ENCODE measurements around the gene ETV6. TPM values are rescaled to one million over a fixed set of nuclear protein-coding genes. Genes with fewer than 3 reads are reported as not detected.

The ETV6 gene
- total RNA-seq, 3 donors from 2014 or later: 46.7 to 58.0 (median 57.5) TPM

DNA sequence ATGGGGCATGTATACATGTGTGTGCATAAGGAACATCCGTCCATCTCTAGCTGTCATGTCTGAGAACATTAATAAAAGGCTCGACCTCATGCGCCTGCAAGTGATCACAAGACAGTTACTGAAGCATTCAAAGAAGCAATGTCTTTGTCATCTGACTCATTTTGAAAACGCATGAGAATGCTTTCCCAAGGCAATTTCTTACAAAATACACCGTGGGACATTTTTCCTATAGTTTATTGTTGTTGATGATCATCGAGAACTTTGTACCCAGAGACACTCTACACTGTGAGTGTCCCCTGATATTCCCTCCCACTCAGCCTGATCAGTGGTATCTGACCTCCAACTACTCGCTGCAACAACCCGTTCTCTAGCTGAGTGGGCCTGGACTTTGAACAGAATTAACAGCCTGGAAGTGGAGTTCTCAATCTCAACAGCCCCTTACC lies 68.1 kb downstream of the ETV6 start:
- no peak overlapping the region for H3K4me3 Mint-ChIP-seq
- H3K36me3 Mint-ChIP-seq (ENCODE audit: insufficient read depth): peaks cover 46% of the 10 kb centered on the region
- H3K9me3 Mint-ChIP-seq: no peaks in the 10 kb centered on the region
- H3K4me1 Mint-ChIP-seq (ENCODE audit: low read depth): peaks cover 59% of the 10 kb centered on the region
- no peak for DNase-seq
- no peak for ATAC-seq
- no peaks in the 10 kb centered on the region for H3K27me3 Mint-ChIP-seq (ENCODE audit: low read depth)

- H3K4me1 Mint-ChIP-seq (ENCODE audit: low read depth): peaks cover 53% of the 10 kb centered on the region
- H3K9me3 Mint-ChIP-seq: no peaks in the 10 kb centered on the region
- no peak for ATAC-seq
These were observed 68.6 kb downstream of the ETV6 start for GRCh38 chr12:11718105-11718504.

DNA sequence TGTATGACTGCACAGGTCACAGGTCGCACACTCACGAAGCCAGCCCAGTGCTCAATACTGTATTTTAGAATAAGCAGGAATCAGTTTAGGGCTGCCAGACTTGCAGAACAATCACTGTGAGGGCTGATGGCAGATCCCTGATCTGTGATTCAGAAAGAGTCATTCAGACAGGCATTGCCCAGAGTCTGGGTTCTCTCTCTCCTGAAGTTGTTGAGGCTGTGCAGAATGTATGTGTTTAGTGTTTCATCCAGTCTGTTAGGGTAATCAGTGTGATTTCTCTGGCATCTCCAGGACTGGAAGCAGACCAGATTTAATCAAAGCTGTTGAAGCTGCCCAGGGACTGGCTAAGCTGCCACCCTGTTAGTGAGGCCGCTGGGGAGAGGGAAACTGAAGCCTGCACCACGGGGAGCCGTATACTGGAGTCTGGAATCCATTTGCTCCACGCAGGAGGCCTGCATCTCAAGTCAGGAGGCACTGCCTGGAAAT lies 69.3 kb downstream of the ETV6 start:
- peaks cover 51% of the 10 kb centered on the region for H3K4me1 Mint-ChIP-seq (ENCODE audit: low read depth)
- no peak overlapping the region for H3K4me3 Mint-ChIP-seq
- ATAC-seq (no peak), DNase-seq (no peak)
- H3K36me3 Mint-ChIP-seq (ENCODE audit: insufficient read depth): peaks cover 36% of the 10 kb centered on the region
- no peaks in the 10 kb centered on the region for H3K27me3 Mint-ChIP-seq (ENCODE audit: low read depth)
- no peaks in the 10 kb centered on the region for H3K9me3 Mint-ChIP-seq

More at GRCh38 chr12:11718105-11718504, 68.6 kb downstream of the ETV6 start:
- Mint-ChIP-seq H3K4me3 (no peak overlapping the region), H3K36me3 (ENCODE audit: insufficient read depth) (peaks cover 41% of the 10 kb centered on the region), H3K27me3 (ENCODE audit: low read depth) (no peaks in the 10 kb centered on the region)
- DNase-seq: no peak

DNA sequence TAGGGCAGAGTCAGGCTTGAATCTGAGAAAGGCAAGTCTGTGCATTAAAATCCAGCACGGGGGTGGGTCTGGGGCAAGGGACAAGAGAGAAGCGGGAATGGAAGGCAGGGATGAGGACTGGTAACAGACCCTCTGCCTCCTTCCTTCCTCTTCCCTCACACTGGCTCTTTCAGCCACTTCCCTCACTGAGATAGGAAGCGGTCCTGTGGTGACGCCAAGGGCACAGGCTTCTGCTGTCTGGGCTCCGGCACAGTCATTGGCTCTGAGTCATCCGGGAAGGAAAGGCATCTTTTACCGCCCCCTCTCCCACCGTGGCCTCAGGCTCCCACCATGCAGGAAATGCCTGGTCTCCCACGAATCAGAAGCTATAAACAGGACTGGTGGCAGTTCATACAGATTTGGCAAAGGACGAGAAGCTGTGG lies 70.2 kb downstream of the ETV6 start:
- no peaks in the 10 kb centered on the region for H3K9me3 Mint-ChIP-seq
- H3K4me1 Mint-ChIP-seq (ENCODE audit: low read depth): peaks cover 53% of the 10 kb centered on the region
- no peaks in the 10 kb centered on the region for H3K27me3 Mint-ChIP-seq (ENCODE audit: low read depth)
- ATAC-seq (peak; percentile 88 to 91), DNase-seq (peak; percentile 40)
- peaks cover 28% of the 10 kb centered on the region for H3K36me3 Mint-ChIP-seq (ENCODE audit: insufficient read depth)
- no peak overlapping the region for H3K4me3 Mint-ChIP-seq

GRCh38 chr12:11722071-11722470 lies 72.6 kb downstream of the ETV6 start:
- Mint-ChIP-seq H3K9me3 (peaks cover 4% of the 10 kb centered on the region), H3K27me3 (ENCODE audit: low read depth) (no peaks in the 10 kb centered on the region), H3K4me3 (no peak overlapping the region), H3K4me1 (ENCODE audit: low read depth) (peaks cover 67% of the 10 kb centered on the region), H3K36me3 (ENCODE audit: insufficient read depth) (peaks cover 19% of the 10 kb centered on the region)
- no peak for DNase-seq
- no peak for ATAC-seq

DNA sequence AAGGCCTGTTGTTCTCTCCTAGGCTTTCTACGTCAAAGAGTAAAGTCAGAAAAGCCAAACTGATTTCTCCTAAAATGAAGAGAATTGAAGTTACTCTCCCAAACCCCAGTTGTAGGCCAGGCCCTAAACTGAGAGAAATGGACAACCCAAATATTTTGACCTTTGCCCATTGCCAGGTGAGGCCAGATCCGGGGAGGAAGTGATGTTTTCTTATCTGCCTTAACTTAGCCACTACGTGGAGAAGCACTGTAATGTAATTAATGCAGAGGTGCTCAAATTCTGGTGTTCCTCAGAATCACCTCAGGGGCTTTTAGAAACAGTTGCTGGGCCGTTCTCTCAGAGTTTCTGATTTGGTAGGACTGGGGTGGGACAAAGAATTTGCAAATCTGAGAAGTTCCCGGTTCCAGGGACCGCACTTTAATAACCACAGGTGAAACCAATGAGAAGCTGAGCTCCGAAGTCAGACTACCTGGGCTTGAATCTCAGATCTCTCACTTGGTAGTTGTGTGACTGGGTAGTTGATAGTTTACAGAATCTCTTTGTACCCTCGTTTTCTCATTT lies 73.2 kb downstream of the ETV6 start:
- H3K36me3 Mint-ChIP-seq (ENCODE audit: insufficient read depth): peaks cover 18% of the 10 kb centered on the region
- H3K4me3 Mint-ChIP-seq: no peak overlapping the region
- peaks cover 67% of the 10 kb centered on the region for H3K4me1 Mint-ChIP-seq (ENCODE audit: low read depth)
- no peak for ATAC-seq
- H3K9me3 Mint-ChIP-seq: peaks cover 4% of the 10 kb centered on the region
- H3K27me3 Mint-ChIP-seq (ENCODE audit: low read depth): no peaks in the 10 kb centered on the region
- DNase-seq: no peak

DNA sequence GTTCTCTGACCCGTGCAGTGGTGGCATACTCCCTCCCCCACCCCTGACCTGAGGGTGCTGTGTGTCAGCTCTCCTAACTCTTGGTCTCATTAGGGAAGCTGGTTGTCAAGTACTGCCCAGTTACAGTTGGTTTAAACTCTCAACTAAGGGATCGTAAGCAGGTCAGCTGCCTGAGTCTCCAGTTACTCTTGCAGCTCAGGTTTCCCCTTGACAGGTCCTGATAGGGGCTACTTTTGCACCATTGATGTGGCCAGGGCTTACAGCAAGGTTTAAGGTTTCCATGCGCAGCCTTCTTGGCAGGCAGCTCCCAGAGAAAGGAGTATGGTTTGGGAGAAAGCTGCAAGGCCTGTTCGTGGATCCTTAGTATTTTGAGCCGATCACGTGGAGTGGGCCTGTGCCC lies 74.5 kb downstream of the ETV6 start:
- peaks cover 13% of the 10 kb centered on the region for H3K36me3 Mint-ChIP-seq (ENCODE audit: insufficient read depth)

GRCh38 chr12:11724888-11725311 lies 75.4 kb downstream of the ETV6 start:
- Mint-ChIP-seq H3K27me3 (ENCODE audit: low read depth) (no peaks in the 10 kb centered on the region), H3K4me3 (no peak overlapping the region), H3K9me3 (peaks cover 4% of the 10 kb centered on the region), H3K4me1 (ENCODE audit: low read depth) (peaks cover 69% of the 10 kb centered on the region), H3K36me3 (ENCODE audit: insufficient read depth) (peaks cover 10% of the 10 kb centered on the region)
- no peak for ATAC-seq
- DNase-seq: no peak

More for the DNA sequence above, 74.5 kb downstream of the ETV6 start:
- H3K27me3 Mint-ChIP-seq (ENCODE audit: low read depth): no peaks in the 10 kb centered on the region
- H3K9me3 Mint-ChIP-seq: peaks cover 4% of the 10 kb centered on the region
- DNase-seq (no peak), ATAC-seq (no peak)
- H3K4me1 Mint-ChIP-seq (ENCODE audit: low read depth): peaks cover 69% of the 10 kb centered on the region
- no peak overlapping the region for H3K4me3 Mint-ChIP-seq

DNA sequence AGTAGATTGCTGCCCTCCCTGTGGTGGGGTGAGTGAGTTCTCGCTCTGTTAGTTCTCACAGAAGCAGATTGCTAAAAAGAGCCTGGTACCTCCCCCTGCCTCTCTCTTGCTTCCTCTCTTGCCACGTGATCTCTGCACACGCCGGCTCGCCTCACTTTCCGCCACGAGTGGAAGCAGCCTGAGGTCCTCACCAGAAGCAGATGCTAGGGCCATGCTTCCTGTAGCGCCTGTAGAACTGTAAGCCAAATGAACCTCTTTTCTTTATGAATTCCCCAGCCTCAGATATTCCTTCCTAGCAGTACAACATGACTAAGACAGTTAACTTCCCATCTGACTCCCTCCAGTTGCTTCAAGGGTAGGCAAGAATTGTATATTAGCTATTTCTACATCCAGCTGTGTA lies 76.2 kb downstream of the ETV6 start:
- ATAC-seq (no peak), DNase-seq (no peak)
- Mint-ChIP-seq H3K27me3 (ENCODE audit: low read depth) (no peaks in the 10 kb centered on the region), H3K4me3 (no peak overlapping the region), H3K9me3 (peaks cover 4% of the 10 kb centered on the region), H3K4me1 (ENCODE audit: low read depth) (peaks cover 72% of the 10 kb centered on the region), H3K36me3 (ENCODE audit: insufficient read depth) (peaks cover 9% of the 10 kb centered on the region)

GRCh38 chr12:11726659-11727058 lies 77.2 kb downstream of the ETV6 start:
- Mint-ChIP-seq H3K27me3 (ENCODE audit: low read depth) (no peaks in the 10 kb centered on the region), H3K36me3 (ENCODE audit: insufficient read depth) (peaks cover 9% of the 10 kb centered on the region), H3K9me3 (peaks cover 4% of the 10 kb centered on the region), H3K4me3 (peak overlapping the region; percentile 55), H3K4me1 (ENCODE audit: low read depth) (peaks cover 75% of the 10 kb centered on the region)
- ATAC-seq: peak; percentile 15 to 21
- DNase-seq: no peak

DNA sequence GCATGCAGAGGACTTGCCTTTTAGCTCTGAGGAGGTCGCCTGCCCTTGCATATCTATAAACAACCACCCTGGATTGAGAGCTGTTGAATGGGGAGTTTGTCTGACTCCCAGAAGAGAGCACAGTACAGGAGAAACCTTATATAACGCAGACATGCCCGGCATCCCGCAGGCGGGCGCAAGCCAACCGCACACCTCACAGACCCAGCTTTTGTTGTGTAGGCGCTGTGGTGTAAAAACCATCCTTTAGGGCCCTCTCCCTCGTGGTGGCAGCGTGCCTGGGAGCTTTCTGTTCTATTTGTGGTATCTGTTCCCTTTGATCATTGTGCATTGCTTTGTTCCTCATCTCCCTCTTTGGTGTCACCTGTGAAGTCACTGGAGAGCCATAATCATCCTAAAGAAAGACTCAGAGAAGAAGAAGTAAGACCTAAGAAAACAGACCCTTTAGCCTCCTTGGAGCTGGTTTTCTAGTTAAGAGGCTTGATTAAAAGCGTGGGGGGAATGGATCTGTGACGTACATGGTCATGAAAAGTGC lies 77.7 kb downstream of the ETV6 start:
- Mint-ChIP-seq H3K36me3 (ENCODE audit: insufficient read depth) (peaks cover 9% of the 10 kb centered on the region), H3K27me3 (ENCODE audit: low read depth) (no peaks in the 10 kb centered on the region), H3K4me3 (peak overlapping the region; percentile 55), H3K9me3 (peaks cover 4% of the 10 kb centered on the region), H3K4me1 (ENCODE audit: low read depth) (peaks cover 79% of the 10 kb centered on the region)
- peak; percentile 38 for DNase-seq
- peak; percentile 67 to 70 for ATAC-seq

- peaks cover 84% of the 10 kb centered on the region for H3K4me1 Mint-ChIP-seq (ENCODE audit: low read depth)
- no peak overlapping the region for H3K4me3 Mint-ChIP-seq
- DNase-seq (no peak), ATAC-seq (no peak)
- H3K36me3 Mint-ChIP-seq (ENCODE audit: insufficient read depth): peaks cover 12% of the 10 kb centered on the region
- H3K27me3 Mint-ChIP-seq (ENCODE audit: low read depth): no peaks in the 10 kb centered on the region
- peaks cover 4% of the 10 kb centered on the region for H3K9me3 Mint-ChIP-seq
These were observed 78.8 kb downstream of the ETV6 start for GRCh38 chr12:11728154-11728755.

DNA sequence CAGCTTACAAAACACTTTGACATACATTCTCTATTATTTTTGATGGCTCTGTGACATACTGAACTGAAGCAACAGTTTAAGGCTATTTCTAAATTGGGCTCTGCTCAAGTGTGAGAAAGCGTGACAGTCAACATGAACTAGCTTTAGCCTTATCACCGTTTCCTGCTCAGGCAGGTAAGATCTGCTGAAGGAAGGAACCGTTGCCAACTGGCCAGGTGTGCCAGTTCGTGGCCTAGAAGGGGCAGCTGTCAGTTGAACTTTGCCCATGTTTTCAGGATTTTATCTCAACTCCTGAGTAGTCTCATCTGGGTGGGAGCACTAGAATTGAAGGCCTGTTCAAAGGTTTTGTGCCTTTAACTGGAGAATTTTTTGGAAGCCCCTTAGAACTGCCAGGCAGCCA lies 79.5 kb downstream of the ETV6 start:
- Mint-ChIP-seq H3K36me3 (ENCODE audit: insufficient read depth) (peaks cover 14% of the 10 kb centered on the region), H3K4me1 (ENCODE audit: low read depth) (peaks cover 83% of the 10 kb centered on the region), H3K4me3 (no peak overlapping the region), H3K27me3 (ENCODE audit: low read depth) (no peaks in the 10 kb centered on the region), H3K9me3 (peaks cover 4% of the 10 kb centered on the region)
- ATAC-seq (no peak), DNase-seq (no peak)

DNA sequence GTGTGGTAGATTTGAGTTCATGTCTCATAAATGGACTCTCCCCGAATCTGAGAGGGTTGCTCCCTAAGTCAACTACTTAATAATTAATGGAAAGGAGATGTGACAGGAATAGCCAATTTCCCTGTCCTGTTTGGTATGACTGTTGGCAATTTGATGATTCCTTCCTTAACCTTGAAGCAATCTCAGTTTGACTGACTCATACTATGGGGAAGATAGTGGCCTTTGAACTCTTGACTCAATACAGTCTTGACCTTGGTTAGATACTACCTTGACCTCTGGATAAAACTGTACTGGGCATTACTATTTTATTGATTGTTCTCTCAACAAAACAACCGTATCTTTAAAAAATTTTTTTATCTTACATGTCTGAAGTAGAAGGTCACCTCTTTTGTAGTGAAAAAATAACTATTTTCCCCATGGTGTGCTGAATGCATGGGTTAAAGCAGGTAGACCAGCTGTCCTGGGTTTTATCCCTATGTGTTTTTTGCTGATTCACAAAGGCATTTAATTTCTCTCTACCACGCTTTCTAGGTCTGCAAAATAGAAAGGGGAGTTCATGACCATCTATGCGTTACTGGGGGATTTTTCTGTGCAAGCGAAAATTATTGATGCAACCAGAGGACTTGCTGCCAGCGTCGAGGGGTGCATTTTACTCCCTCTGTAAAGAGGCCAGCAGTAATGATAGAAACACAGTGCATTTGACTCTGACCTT lies 80.1 kb downstream of the ETV6 start:
- no peak for ATAC-seq
- Mint-ChIP-seq H3K27me3 (ENCODE audit: low read depth) (no peaks in the 10 kb centered on the region), H3K4me3 (no peak overlapping the region), H3K36me3 (ENCODE audit: insufficient read depth) (peaks cover 14% of the 10 kb centered on the region), H3K9me3 (peaks cover 4% of the 10 kb centered on the region), H3K4me1 (ENCODE audit: low read depth) (peaks cover 83% of the 10 kb centered on the region)
- DNase-seq: no peak
